A673 (cell line): ENCODE data around the gene RAPGEF4.

Source experiments
- CTCF ChIP-seq: fragments of 300-800, 200-600 bp; sonication (generic); conservative IDR thresholded peaks from 2 replicates; pipeline ENCODE4 v1.5.1; 2017; ENCODE audit warnings: low read depth, mild to moderate bottlenecking, antibody characterized with exemption, low read length, moderate library complexity, mixed read lengths
- EZH2 ChIP-seq: fragments of 200-600 bp; sonication (generic); IDR thresholded peaks from 2 replicates; pipeline ENCODE4 v1.6.1; 2017; ENCODE audit warnings: borderline replicate concordance, low read depth, mild to moderate bottlenecking, mixed read lengths, antibody characterized with exemption, low read length; ENCODE audit not compliant: poor library complexity, severe bottlenecking

DNA sequence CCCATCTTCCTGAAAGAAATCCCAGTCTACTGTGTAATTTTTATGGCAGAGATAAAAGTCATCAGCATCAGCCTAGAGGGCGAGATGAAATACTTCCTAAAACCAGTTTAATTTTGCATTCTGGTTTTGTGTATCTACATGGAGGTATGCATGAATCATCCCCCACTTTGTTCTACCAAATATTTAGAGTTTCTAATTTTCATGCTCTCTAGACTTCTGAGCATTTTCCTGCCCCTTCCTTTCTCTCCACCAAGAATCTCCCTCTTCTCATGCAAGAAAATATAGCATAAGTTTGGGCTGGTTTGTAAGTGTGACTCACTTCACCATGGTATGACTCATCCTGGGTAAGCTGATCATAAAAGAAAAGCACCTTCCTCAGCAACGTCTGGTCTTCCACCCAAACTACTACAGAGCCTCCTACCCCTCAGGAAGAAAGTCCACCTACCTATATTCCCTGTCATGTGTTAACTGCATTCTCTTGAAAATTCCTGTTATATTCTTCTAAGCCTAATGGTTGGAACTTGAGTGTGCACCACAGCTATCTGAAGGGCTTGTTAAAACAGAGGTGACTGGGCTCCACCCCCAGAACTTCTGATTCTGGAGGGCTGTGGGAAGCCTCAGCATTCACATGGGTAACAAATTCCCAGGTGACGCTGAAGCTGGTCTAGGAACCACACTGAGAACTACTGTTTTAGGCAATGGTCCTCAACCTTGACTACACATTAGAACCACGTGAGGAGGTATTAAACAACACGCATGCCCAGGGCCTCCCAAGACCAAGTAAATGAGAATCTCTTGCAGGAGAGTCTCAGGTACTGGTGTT, 37.4 kb upstream of the RAPGEF4 start:
- no peak for TF ChIP-seq CTCF
- no peak for TF ChIP-seq EZH2
